Heart left ventricle (tissue), 13 donors: Measurements from ENCODE around the gene RAB3GAP1.

Source experiments
- POLR2A ChIP-seq, 2 donors: fragments of 450-650 bp; IDR thresholded peaks; one replicate each; pipeline ENCODE4 v1.6.1; 2017; ENCODE audit warnings: antibody characterized with exemption in 2 of 2, mild to moderate bottlenecking in 2 of 2, moderate library complexity in 2 of 2
- TF ChIP-seq, protein P1 (sequence below), 12 donors: fragments of 200-600 bp; sonication (generic) in 4 of 12; IDR thresholded peaks; one replicate each; pipeline versions ENCODE4 v1.5.0 to v1.8.0; 2018 to 2022; ENCODE audit warnings: antibody characterized with exemption in 12 of 12, mild to moderate bottlenecking in 5 of 12
- donor health status: ischemic (EF 13 %, LVEDD 7.1; RV severe dilation, severe dysfunction).
- donor health status: DM: no; HTN: yes; CAD: no.
- donor health status: DM: no; HTN: no; CAD: no.
- donor health status: ischemic (EF 25% LVEDD 6.9; RV normal size, moderate dysfunction).
- donor health status: ischemic (EF 25% LVEDD 5.7; RV mildly dilated, moderate dysfunction).
- donor health status: ischemic (EF 35%, LVEDD 5.7; RV mildly dilated, moderate dysfunction).
- donor health status: nonischemic (EF 11% LVEDD 7.7; RV severe dilation, severe dysfunction).
- donor health status: DM: yes; HTN: yes; CAD: no.
- donor health status: PGD.
- donor health status: ischemic (EF 29% LVEDD 5.4; RV normal size, mild dysfunction).
- donor health status: nonischemic (EF 23%, LVEDD 6.1; RV moderate dilation, normal function).

DNA sequence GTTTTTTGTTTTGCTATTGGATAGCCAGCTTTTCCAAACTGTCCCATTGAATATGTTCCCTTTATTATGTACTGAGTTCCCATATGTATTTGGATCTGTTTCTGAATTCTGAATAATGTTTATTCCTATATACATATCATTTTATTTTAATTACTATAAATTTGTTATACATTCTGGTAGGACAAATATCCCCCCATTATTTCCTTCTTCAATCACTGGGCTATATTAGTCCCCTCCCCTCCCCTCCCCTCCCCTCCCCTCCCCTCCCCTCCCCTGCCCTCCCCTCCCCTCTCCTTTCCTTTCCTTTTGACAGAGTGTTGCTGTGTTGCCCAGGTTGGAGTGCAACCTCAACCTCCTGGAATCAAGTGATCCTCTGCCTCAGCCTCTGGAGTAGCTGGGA, 26.3 kb downstream of the RAB3GAP1 start:
- TF ChIP-seq, protein P1, sequence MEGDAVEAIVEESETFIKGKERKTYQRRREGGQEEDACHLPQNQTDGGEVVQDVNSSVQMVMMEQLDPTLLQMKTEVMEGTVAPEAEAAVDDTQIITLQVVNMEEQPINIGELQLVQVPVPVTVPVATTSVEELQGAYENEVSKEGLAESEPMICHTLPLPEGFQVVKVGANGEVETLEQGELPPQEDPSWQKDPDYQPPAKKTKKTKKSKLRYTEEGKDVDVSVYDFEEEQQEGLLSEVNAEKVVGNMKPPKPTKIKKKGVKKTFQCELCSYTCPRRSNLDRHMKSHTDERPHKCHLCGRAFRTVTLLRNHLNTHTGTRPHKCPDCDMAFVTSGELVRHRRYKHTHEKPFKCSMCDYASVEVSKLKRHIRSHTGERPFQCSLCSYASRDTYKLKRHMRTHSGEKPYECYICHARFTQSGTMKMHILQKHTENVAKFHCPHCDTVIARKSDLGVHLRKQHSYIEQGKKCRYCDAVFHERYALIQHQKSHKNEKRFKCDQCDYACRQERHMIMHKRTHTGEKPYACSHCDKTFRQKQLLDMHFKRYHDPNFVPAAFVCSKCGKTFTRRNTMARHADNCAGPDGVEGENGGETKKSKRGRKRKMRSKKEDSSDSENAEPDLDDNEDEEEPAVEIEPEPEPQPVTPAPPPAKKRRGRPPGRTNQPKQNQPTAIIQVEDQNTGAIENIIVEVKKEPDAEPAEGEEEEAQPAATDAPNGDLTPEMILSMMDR (IDR thresholded peaks at IDR 0.05): no peak
- no peak for TF ChIP-seq POLR2A (IDR thresholded peaks at IDR 0.05)
